ENCODE data around the gene PIP5K1C. TPM values are rescaled to one million over a fixed set of nuclear protein-coding genes. Genes with fewer than 3 reads are reported as not detected.

The PIP5K1C gene
- total RNA-seq, 1 donor from 2014 or later: 65.8 TPM

GRCh38 chr19:3644351-3645066 lies 55.8 kb downstream of the PIP5K1C start:
- no peaks in the 10 kb centered on the region for H3K9me3 Mint-ChIP-seq (ENCODE audit: unreplicated experiment)
- TF ChIP-seq CTCF (IDR thresholded peaks at IDR 0.05; ENCODE audit: unreplicated experiment): no peak
- H3K4me1 Mint-ChIP-seq (ENCODE audit: unreplicated experiment): no peaks in the 10 kb centered on the region
- DNase-seq (ENCODE audit: low spot score): no peak
- H3K4me3 Mint-ChIP-seq (ENCODE audit: unreplicated experiment): no peak overlapping the region
- H3K27ac Mint-ChIP-seq (ENCODE audit: unreplicated experiment): no peak overlapping the region
- H3K36me3 Mint-ChIP-seq (ENCODE audit: low read depth, unreplicated experiment): peaks cover 13% of the 10 kb centered on the region
- H3K27me3 Mint-ChIP-seq (ENCODE audit: unreplicated experiment): peaks cover 2% of the 10 kb centered on the region

- H3K27ac Mint-ChIP-seq (ENCODE audit: unreplicated experiment): no peak overlapping the region
These were observed 56.5 kb downstream of the PIP5K1C start for GRCh38 chr19:3643674-3644313.

GRCh38 chr19:3642987-3643673 lies 57.1 kb downstream of the PIP5K1C start:
- TF ChIP-seq CTCF (IDR thresholded peaks at IDR 0.05; ENCODE audit: unreplicated experiment): no peak
- DNase-seq (ENCODE audit: low spot score): peak; percentile 30
- Mint-ChIP-seq H3K4me1 (ENCODE audit: unreplicated experiment) (no peaks in the 10 kb centered on the region), H3K27me3 (ENCODE audit: unreplicated experiment) (peaks cover 6% of the 10 kb centered on the region), H3K36me3 (ENCODE audit: low read depth, unreplicated experiment) (peaks cover 20% of the 10 kb centered on the region), H3K27ac (ENCODE audit: unreplicated experiment) (peak overlapping the region; percentile 75), H3K4me3 (ENCODE audit: unreplicated experiment) (no peak overlapping the region), H3K9me3 (ENCODE audit: unreplicated experiment) (no peaks in the 10 kb centered on the region)

More at GRCh38 chr19:3643674-3644313, 56.5 kb downstream of the PIP5K1C start:
- H3K4me3 Mint-ChIP-seq (ENCODE audit: unreplicated experiment): no peak overlapping the region
- peaks cover 16% of the 10 kb centered on the region for H3K36me3 Mint-ChIP-seq (ENCODE audit: low read depth, unreplicated experiment)
- H3K4me1 Mint-ChIP-seq (ENCODE audit: unreplicated experiment): no peaks in the 10 kb centered on the region
- DNase-seq (ENCODE audit: low spot score): no peak
- peaks cover 2% of the 10 kb centered on the region for H3K27me3 Mint-ChIP-seq (ENCODE audit: unreplicated experiment)
- no peak for TF ChIP-seq CTCF (IDR thresholded peaks at IDR 0.05; ENCODE audit: unreplicated experiment)
- H3K9me3 Mint-ChIP-seq (ENCODE audit: unreplicated experiment): no peaks in the 10 kb centered on the region

GRCh38 chr19:3642296-3642695 lies 58.0 kb downstream of the PIP5K1C start:
- no peaks in the 10 kb centered on the region for H3K9me3 Mint-ChIP-seq (ENCODE audit: unreplicated experiment)
- H3K27ac Mint-ChIP-seq (ENCODE audit: unreplicated experiment): peak overlapping the region; percentile 79
- no peaks in the 10 kb centered on the region for H3K4me1 Mint-ChIP-seq (ENCODE audit: unreplicated experiment)
- no peak for TF ChIP-seq CTCF (IDR thresholded peaks at IDR 0.05; ENCODE audit: unreplicated experiment)
- peaks cover 20% of the 10 kb centered on the region for H3K36me3 Mint-ChIP-seq (ENCODE audit: low read depth, unreplicated experiment)
- peak overlapping the region; percentile 42 for H3K4me3 Mint-ChIP-seq (ENCODE audit: unreplicated experiment)
- no peak for DNase-seq (ENCODE audit: low spot score)
- H3K27me3 Mint-ChIP-seq (ENCODE audit: unreplicated experiment): peaks cover 6% of the 10 kb centered on the region
